CD4-positive, alpha-beta T cell treated with Interleukin-1 beta for 1 hour (primary cell): ENCODE results near the gene TMEM54.

ENCODE experiments used
- DNase-seq, 2 donors: peaks; one replicate each; pipeline ENCODE4 v3.0.0-alpha.2; 2020 to 2022

TMEM54 gene

GRCh38 chr1:32894019-32894600, 7.1 kb downstream of the TMEM54 start:
- no peak for DNase-seq

GRCh38 chr1:32893198-32894018, 7.8 kb downstream of the TMEM54 start:
- no peak for DNase-seq

- peak; percentile 25 to 29 for DNase-seq
These were observed 8.6 kb downstream of the TMEM54 start for GRCh38 chr1:32892368-32893197.

- DNase-seq: no peak
These were observed 9.6 kb downstream of the TMEM54 start for GRCh38 chr1:32891630-32892029.

- no peak for DNase-seq
These were observed 10.0 kb downstream of the TMEM54 start for GRCh38 chr1:32891241-32891570.

- no peak for DNase-seq
These were observed 10.5 kb downstream of the TMEM54 start for GRCh38 chr1:32890516-32891240.

- DNase-seq: no peak
These were observed 11.4 kb downstream of the TMEM54 start for GRCh38 chr1:32889731-32890278.

GRCh38 chr1:32888677-32889420, 12.3 kb downstream of the TMEM54 start:
- DNase-seq: no peak

- DNase-seq: no peak
These were observed 13.1 kb downstream of the TMEM54 start for GRCh38 chr1:32888134-32888533.

- no peak for DNase-seq
These were observed 13.6 kb downstream of the TMEM54 start for GRCh38 chr1:32887623-32888022.

- no peak for DNase-seq
These were observed 14.3 kb downstream of the TMEM54 start for GRCh38 chr1:32886828-32887414.

GRCh38 chr1:32886004-32886827, 15.0 kb downstream of the TMEM54 start, which contains the start of gene HPCA:
TSS of gene HPCA (plus strand) at chr1:32886491. CDS start at chr1:32888899, 2,408 bp downstream.
- DNase-seq: peak in 1 of 2 donors; percentile 4

- no peak for DNase-seq
These were observed 15.5 kb downstream of the TMEM54 start for GRCh38 chr1:32885676-32886003.

- DNase-seq: no peak
These were observed 16.5 kb downstream of the TMEM54 start for GRCh38 chr1:32884726-32885125.

GRCh38 chr1:32884032-32884372, 17.2 kb downstream of the TMEM54 start:
- DNase-seq: no peak

- DNase-seq: no peak
These were observed 17.7 kb downstream of the TMEM54 start for GRCh38 chr1:32883338-32884031.

- DNase-seq: no peak
These were observed 19.0 kb downstream of the TMEM54 start for GRCh38 chr1:32881871-32882850.

GRCh38 chr1:32881291-32881690, 19.9 kb downstream of the TMEM54 start:
- DNase-seq: no peak

- no peak for DNase-seq
These were observed 22.6 kb downstream of the TMEM54 start for GRCh38 chr1:32878637-32879041.
